HS-27A (cell line): ENCODE data around the gene SPOCK2.

Source experiments
- DNase-seq: peaks from one replicate; pipeline ENCODE4 v3.0.0-alpha.2; 2012; ENCODE audit warnings: low read depth, missing footprints

Gene SPOCK2

GRCh38 chr10:72072046-72072445, 16.3 kb downstream of the SPOCK2 start:
- no peak for DNase-seq

DNA sequence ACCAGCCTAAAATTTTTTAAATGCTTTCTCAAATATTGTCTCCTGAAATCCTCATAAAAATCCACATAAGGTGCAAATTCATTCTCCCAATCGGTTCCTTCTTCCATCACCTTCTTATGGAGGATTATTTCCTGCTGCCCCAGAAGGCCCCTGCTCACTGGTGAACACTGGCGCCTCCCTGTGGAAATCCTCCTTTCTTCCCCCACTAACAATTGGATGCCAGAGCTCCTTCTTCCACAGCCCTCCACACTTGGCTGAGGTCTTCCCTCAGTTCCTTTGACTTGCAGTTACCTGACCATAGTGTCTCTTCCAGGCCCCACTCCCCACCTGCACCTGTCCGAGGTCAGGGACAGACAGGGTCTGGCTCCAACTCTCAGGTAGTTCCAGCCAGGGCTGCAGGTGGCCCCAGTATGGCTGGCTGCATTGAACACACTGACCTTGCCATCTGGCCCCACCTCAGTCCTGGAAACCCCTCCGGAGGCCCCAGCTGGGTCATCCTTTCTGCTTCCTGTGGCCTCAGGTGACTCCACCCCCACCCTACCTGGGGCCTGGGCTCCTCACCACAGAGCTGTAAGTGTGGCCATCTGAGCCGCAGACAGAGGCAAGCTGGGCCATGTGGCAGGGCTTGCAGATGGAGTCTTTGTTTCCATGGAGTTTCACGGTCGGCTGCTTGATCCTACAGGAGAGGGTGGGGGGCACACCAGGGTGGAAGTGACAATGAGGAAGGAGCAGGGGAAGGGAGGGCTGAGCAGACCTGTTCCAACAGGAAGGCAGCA, 18.4 kb downstream of the SPOCK2 start:
- no peak for DNase-seq

DNA sequence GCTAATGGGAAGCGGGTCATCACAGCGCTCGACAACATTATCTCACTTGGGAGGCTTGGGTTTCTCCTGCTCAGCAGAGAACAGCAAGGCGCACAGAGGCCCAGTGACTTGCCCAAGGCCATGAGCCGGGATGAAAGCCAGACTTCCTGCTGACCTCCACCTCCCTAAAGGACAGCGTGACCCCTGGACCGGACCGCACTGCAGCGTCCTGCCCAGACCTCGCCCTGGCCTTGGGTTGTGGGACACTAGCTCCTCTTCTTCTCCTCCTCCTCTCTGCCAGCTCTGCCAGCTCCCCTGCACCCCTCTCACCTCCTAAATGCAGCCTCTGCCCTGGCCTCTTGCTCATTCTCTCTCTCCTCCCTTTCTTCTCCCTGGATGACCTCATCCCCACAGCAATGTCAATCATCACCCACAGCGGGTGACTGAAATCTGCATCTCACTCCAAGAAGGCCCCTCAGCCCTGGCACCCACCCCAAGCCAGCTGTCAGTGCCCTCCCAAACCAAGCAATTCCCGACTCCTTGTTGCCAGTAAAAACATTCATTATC, 19.4 kb downstream of the SPOCK2 start:
- no peak for DNase-seq

DNA sequence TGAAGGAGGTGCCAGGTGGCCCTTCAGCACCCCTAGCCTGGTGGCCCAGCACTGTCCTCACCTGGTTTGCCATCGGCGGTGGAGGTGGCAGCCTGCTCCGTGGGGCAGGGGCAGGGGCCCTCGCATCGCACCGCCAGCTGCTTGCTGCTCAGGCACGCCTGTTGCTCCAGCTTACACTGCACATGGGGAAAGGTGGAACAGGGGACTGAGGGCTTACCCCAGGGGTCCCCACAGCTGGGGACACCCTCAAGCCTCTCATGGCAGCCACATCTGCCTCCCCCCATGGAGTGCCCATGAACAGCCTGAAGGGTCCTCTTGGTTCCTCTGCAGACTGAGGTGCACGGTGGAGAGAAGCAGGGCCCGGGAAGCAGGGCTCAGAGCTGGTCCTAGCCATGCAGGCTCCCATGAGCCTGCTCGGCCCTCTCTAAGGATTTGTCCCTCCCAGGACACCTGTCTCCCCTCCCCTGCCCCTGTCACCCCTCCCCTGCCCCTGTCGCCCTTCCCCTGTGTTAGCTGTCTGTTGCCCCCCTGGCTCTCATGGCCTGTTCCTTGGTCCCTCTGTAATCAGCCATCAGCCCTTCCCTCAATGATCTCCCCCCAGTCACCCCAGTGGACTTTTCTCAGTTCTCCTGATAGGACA, 20.1 kb downstream of the SPOCK2 start:
- DNase-seq, result no peak

DNA sequence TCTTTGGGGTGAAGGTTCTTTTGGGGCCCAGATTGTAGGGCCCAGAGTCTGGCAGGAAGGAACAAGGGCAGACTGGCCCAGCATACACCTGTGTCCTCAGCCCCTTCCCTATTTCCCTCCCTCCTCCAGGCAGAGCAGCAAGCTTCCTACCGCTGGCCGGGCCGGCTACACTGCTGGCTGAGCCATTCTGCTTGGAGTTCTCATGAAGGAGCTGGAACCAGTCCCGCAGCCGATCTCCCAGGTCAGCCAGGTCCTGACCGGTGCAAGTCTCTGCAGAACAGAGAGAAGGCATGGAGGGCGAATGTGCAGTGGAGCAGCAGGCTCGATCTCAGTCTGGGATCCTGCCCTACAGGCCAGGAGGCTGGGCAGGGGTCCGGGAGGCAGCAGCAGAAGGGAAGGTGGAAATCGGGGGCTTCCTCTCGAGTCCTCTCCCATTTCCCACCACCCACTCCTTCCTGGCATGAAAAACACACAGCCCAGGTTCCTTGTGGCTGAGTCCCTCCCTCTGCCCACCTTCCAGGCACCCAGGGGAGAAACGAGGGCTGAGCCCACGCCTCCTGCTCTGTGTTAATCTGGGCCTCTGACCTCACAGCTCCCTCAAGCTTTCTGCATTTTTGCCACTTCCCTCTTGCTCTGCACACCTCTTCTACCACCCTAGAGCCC, 20.8 kb downstream of the SPOCK2 start:
- no peak for DNase-seq

- no peak for DNase-seq
Observed at GRCh38 chr10:72066318-72067284, 21.8 kb downstream of the SPOCK2 start.

DNA sequence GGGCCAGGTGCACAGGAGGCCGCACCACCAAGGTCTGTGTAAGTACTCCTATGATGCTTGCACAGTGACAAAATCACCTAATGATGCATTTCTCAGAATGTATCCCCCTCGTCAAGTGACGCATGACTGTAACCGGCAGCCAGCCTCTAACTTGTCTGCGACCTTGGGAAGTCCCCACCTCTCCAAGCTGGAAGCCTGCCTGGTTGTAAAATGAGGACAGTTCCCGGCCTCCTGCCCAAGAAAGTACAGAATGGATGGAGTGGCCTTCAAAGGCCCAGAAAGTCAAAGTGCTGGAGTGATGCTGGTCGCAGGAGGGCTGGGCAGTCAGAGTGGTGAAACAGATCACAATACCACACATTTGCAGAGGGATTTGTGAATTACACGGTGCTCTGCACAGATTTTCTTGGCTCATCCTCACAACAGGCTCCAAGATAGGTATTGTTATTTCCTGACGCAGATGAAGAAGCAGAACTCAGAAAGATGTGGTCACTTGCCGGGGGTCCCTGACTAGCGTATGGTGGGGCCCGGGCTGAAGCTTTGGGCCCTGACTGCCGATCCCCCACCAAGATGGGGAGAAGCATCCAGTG, 22.8 kb downstream of the SPOCK2 start:
- DNase-seq, result no peak

GRCh38 chr10:72063703-72064391, 24.5 kb downstream of the SPOCK2 start:
- no peak for DNase-seq

DNA sequence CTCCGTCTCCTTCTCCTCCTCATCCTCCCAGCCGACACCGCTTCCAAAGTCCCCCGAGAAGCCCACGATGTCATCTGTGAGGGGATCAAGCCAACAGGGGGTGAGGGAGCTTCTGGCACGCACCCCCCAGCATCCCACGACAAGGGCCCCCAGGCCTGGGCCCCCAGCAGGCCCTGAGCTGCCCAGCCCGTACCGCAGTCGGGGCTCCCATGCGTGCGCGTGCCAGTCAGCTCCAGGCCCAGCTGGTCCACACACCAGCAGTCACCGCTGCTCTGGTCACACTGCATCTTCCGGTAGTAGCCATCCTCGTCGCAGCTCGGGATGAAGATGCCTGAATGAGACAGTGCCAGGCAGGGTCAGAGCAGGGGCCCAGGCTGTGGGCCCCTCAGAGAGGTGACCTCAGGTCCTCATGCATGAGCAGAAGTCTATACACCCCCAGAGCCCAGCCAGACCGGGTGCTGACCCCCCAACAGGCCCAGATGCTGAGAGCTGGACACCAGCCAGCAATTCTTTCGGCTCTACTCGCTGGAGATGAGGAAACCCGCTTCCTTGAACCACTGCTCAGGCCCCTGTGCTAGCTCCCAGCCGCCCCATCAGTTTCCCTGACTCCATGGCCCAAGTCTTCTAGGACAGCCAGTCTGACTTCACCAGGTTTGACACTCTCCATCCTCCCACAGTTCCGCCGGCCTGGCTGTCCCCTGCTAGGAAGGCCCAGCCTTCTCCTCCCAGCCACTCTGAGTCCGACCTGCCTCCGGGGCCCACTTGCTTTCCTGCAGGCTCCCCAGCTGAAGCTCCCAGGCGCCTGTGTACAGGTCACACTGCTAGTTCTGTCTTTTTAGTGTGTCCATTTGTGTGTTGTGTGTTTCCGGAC, 25.3 kb downstream of the SPOCK2 start:
- DNase-seq, result no peak

DNA sequence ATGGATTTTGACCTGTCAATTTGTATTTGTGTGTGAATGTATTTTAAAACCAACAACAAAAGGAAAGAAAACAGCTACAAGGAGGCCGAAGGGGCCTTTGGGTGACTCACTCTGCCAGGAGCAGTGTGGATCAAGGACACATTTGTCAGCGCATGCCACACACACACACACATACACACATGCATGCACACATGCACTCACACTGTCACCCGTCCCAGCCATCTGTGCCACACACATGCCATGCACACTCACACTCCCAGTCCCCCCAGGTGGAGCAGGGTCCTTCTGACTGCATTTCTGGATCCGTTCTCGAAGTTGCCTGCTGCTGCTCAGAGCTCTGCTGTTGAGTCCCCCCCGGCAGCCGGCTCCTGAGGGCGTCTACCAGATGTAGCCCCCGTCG, 26.0 kb downstream of the SPOCK2 start:
- no peak for DNase-seq

DNA sequence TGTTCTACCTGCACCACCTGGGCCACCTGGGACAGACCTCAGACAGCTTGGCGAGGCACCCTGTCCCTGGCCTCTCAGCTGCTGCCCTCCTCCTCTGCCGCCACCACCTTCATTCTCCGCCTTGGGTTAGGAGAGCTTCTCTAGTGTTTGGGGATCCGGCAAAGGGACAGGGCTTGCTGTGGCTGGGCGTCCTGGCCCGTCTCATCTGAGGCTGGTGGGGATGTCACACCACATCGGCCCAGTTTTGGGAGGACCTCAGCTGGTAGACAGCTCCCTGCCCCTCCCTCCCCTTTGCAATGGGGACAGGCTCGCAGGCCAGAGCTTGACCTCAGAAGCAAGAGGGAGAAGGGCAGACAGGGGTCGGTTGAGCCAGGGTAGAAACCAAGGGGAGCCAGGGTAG, 26.4 kb downstream of the SPOCK2 start:
- no peak for DNase-seq

DNA sequence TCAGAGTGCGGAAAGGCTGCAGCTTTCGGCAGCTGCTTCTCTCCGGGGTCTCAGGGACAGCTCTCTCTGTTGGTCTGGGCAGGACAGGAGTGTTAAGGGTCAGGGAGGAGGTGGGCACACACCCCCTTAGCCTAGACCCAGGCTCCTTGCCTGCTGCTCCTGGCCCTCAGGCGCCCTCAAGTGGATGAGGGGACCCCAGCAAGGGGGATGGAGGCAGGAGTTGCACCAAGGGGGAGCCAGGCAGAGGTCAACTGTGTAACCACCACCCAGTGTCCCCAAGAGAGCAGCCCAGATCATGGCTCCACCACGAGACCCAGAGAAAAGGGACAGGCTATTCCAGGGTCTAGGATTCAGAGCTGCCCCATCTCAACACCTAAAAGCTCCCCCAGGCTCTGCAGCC, 26.9 kb downstream of the SPOCK2 start:
- DNase-seq, result no peak

DNA sequence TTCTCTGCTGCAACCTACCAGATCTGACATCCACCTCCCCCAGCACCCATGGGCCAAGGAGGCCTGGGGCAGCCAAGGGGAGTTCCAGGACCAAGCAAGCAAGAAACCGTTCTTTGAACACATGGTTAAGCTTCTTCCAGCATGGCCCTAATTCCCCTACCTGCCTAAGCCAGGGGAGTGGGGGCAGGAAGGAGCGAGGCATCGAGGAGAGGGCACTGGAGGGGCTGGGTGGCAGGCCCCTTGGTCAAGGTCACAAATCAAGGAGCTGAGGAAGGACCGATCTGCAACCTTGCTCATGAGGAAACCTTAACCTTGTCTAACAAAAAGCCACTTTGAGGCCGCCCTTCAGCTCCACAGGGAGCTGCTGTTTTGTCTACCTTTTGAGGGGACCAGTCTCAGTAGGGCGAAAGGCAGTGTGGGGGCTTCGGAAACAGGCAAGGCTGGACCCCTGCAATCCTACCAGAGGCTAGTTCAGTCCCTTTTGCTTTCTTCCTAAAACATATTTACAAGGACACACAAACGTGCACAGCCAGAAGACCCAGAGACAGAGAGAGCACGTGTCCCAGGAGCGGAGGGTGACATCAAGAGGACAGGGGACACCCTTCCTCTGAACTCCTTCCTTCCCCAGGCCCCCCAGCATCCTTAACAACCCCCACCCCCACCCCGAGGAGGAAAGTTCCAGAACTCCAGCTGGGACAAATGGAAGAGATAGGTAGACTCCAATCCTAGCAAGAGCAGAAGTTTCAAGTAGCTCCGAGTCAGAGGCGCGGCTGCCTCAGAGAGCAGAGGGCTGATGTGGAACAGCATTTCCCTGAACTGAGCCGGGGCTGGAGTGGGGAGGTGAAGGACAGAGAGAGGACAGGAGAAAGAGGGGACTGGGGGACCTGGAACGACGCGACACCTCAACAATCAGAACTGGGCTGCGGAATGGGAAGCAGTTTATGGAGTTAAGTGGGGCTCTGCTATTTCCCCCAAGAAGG, 28.2 kb downstream of the SPOCK2 start:
- DNase-seq, result no peak

DNA sequence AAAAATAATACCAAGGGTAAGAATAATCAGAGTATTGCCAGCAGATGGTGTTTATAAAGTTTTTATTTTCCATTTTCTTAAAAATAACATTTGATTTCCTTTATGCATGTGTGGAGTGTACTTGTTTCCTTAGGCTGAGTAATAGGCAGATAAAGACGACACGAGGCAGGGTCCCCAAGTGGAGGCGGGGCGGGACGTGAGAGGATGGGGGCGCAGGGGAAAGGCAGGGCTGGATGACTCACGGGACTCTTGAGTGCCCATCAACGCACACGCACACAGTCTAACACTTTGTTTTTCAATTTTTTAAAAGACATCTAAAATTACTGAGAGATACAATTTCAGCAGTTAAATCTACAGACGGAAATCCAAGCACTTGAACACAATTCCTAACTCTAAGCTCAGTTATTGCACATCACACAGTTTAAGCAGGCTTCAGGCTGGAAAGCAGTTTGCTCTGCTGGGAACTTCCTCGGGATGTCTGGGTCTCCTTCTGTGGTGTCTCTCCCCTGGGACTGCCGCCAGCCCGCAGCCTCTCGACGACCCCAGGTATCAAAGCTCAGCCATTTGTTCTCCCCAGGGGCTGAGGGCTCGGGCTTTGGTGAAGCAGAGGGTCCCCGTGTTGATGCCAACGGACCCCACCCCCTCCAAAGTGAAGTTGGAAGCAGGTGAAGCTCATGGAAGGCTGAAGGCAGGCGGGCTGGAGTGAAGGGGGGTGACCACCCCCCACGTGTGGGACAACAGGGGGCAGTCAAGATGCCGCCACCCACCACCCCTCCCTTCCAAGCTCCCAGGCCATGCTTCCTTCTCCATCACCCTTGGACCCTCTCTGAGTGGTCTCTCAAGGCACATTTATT, 29.1 kb downstream of the SPOCK2 start:
- no peak for DNase-seq

GRCh38 chr10:72058347-72058898, 29.9 kb downstream of the SPOCK2 start:
- DNase-seq, result no peak

GRCh38 chr10:72056932-72057751, 31.2 kb downstream of the SPOCK2 start:
- no peak for DNase-seq
